Cardiac muscle cell (in vitro differentiated cells and primary cell): ENCODE measurements around the gene ZNF207. TPM values are rescaled to one million over a fixed set of nuclear protein-coding genes. Genes with fewer than 3 reads are reported as not detected.

ENCODE experiments used
- DNase-seq, 2 donors: peaks; one replicate each; pipeline versions ENCODE4 v3.0.0 to v3.0.0-alpha.2; 2010 to 2017; ENCODE audit warnings: low read depth in 1 of 2, low spot score in 1 of 2
- H3K27ac ChIP-seq: fragments of 200-600 bp; sonication (generic); 2 replicates; pipeline ENCODE4 v1.5.1; 2016
- H3K27me3 ChIP-seq: fragments of 200-600 bp; sonication (generic); 2 replicates; pipeline ENCODE4 v1.6.0; 2016; ENCODE audit warnings: control low read depth
- H3K36me3 ChIP-seq: fragments of 200-600 bp; sonication (generic); 2 replicates; pipeline ENCODE4 v1.5.1; 2016; ENCODE audit warnings: control low read depth
- H3K4me1 ChIP-seq: fragments of 200-600 bp; sonication (generic); 2 replicates; pipeline ENCODE4 v1.8.1; 2017; ENCODE audit warnings: low read depth, mild to moderate bottlenecking, mixed run types
- H3K4me3 ChIP-seq: fragments of 200-600 bp; sonication (generic); 2 replicates; pipeline ENCODE4 v1.5.1; 2016; ENCODE audit warnings: mild to moderate bottlenecking
- H3K9me3 ChIP-seq: fragments of 200-600 bp; sonication (generic); 2 replicates; pipeline ENCODE4 v1.5.1; 2017; ENCODE audit warnings: low read depth, mild to moderate bottlenecking, control low read depth
- polyA plus RNA-seq: library from polyadenylated mRNA; unstranded; fragments of >200 nt; fragmentation: Nextera tagmentation; extraction: Ambion mirVana; gene quantifications from 2 replicates; pipeline ENCODE4 v1.2.1, GENCODE V29; 2016
- total RNA-seq: library from RNA; depleted of rRNA; stranded (reverse); fragments of >200 nt; gene quantifications from 2 replicates; pipeline ENCODE4 v1.2.3, GENCODE V29; 2016
- TF ChIP-seq, protein P1 (sequence below): IDR thresholded peaks from 2 replicates; pipeline ENCODE4 v1.5.1; 2012; ENCODE audit warnings: low read depth, mild to moderate bottlenecking, low read length

Gene ZNF207
- total and polyA plus RNA-seq, 2 experiments from 2014 or later = 114 to 135 TPM

DNA sequence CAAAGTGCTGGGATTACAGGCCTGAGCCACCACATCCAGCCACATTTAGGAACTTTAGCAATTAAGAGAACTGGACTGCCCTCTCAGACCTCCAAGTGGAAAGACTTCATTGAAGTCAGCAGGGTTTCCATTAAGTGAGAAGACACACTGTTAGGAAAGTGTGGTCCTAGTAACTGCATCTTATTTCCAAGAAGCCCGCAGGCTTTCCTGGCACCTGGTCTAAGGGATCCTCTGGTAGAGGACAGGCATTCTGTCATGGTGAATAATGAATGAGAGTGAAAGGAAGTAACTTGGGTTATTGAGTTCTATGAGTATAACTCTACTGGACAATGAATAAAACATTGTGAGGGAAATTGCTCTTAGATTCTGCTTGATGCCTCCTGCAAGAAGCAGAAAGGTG, 22.0 kb upstream of the ZNF207 start:
- DNase-seq = no peak
- no peak overlapping the region for H3K4me3 ChIP-seq
- TF ChIP-seq, protein P1, sequence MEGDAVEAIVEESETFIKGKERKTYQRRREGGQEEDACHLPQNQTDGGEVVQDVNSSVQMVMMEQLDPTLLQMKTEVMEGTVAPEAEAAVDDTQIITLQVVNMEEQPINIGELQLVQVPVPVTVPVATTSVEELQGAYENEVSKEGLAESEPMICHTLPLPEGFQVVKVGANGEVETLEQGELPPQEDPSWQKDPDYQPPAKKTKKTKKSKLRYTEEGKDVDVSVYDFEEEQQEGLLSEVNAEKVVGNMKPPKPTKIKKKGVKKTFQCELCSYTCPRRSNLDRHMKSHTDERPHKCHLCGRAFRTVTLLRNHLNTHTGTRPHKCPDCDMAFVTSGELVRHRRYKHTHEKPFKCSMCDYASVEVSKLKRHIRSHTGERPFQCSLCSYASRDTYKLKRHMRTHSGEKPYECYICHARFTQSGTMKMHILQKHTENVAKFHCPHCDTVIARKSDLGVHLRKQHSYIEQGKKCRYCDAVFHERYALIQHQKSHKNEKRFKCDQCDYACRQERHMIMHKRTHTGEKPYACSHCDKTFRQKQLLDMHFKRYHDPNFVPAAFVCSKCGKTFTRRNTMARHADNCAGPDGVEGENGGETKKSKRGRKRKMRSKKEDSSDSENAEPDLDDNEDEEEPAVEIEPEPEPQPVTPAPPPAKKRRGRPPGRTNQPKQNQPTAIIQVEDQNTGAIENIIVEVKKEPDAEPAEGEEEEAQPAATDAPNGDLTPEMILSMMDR = no peak
- H3K27me3 ChIP-seq = no peaks in the 10 kb centered on the region
- H3K27ac ChIP-seq = no peak overlapping the region
- H3K36me3 ChIP-seq = peaks cover 13% of the 10 kb centered on the region
- no peaks in the 10 kb centered on the region for H3K9me3 ChIP-seq
- H3K4me1 ChIP-seq = no peaks in the 10 kb centered on the region

DNA sequence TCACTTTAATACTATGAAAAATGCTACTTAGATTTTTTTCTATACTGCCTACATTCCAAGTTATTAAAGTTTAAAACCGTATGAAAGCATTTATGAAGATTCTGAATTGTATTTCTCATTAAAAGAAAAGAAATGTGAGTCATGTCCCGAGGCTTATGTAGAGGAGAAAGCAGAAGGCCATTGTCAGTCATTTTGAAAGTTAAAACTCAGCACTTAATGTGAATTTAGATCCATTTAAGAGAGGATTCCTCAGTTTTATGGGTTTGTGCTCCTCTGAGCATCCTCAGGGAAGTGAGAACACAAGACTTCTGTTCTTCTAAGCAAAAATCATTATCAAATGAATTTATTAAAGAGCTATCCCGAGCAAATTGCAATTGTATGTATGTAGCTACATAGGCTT, 19.8 kb upstream of the ZNF207 start:
- DNase-seq = no peak
- Histone ChIP-seq H3K27me3 (no peaks in the 10 kb centered on the region), H3K9me3 (no peaks in the 10 kb centered on the region), H3K36me3 (peaks cover 36% of the 10 kb centered on the region), H3K27ac (no peak overlapping the region), H3K4me1 (no peaks in the 10 kb centered on the region), H3K4me3 (no peak overlapping the region)
- TF ChIP-seq, protein P1 = no peak

DNA sequence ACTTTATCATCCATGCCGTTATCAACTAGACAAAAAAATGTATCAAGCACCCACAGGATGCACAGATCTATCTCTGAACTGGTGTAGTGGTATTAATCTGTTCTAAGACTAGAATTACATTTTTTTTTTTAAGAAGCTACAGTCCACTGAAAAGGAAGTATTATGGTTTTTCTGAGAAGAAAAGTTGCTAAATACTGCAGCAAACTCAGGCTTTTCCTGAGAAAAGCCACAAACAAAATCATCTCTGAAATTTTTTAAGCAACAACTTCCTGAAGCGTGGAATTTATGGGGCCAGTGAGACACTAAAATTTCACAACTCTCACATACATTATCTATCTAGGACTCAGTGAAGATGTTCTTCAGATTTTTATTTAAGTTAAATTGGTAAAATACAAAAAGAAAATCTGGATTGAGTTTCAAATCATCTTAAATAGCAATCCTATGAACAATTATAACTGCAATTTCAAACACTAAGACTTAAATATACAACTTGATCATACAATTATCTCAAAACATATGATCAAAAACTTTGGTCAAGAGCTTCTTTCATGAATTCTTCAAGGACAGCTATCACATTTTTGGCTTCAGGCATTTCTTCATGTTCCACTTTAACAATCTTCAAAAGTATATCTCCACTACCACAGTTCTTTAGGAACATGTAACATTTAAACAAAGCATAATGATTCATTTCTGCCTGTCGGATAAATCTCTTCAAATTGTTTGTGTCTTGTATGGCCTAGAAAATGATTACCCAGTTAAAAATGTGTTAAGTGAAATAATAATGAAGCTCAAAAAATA, 18.5 kb upstream of the ZNF207 start:
- Histone ChIP-seq H3K4me3 (no peak overlapping the region), H3K4me1 (no peaks in the 10 kb centered on the region), H3K27me3 (no peaks in the 10 kb centered on the region), H3K9me3 (no peaks in the 10 kb centered on the region), H3K36me3 (peaks cover 49% of the 10 kb centered on the region), H3K27ac (no peak overlapping the region)
- peak in 1 of 2 donors; percentile 57 for DNase-seq
- TF ChIP-seq, protein P1 = no peak

DNA sequence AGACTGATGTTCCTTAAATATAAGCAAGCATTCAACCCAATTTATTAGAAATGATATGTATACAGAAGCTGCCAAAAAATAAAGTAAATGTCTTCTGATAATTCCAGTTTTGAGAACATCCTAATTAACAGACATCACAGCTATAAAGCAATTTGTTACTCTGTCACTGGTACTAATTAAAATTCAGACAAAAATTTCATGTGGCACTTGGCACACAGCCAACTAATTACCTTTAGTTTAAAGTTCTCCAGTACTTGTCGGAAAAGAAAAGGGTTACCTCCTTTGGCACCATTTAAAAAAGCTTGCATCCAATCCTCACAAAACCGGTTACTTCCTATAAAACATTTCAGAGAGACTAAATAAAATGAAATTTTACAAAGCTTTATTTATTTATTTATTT, 16.8 kb upstream of the ZNF207 start:
- no peak overlapping the region for H3K27ac ChIP-seq

DNA sequence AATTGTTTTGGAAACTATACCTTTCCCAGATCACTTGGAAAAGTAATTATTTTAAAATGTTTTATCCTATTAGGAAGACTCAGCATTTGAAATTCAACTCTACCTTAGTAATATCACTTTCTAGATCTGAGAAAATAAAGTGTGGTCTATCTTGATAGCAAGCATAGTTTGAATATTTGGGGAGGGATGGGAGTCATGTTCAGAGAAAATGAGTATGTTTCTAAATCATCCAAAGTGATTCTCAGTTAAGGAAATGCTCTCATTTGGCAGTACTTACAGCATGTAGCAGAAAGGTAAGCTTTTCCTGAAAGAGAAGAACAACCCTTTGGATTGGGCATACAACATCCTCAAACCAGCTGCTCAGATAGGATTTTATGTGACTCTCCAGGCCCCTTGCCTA, 14.9 kb upstream of the ZNF207 start:
- DNase-seq = no peak
- Histone ChIP-seq H3K4me3 (no peak overlapping the region), H3K36me3 (peaks cover 72% of the 10 kb centered on the region), H3K9me3 (no peaks in the 10 kb centered on the region), H3K4me1 (no peaks in the 10 kb centered on the region), H3K27ac (no peak overlapping the region), H3K27me3 (no peaks in the 10 kb centered on the region)
- TF ChIP-seq, protein P1 = no peak

More for the DNA sequence above, 16.8 kb upstream of the ZNF207 start:
- DNase-seq = no peak
- TF ChIP-seq, protein P1 = no peak
- Histone ChIP-seq H3K4me1 (no peaks in the 10 kb centered on the region), H3K9me3 (no peaks in the 10 kb centered on the region), H3K27me3 (no peaks in the 10 kb centered on the region), H3K36me3 (peaks cover 64% of the 10 kb centered on the region), H3K4me3 (no peak overlapping the region)
